IPS DF 6.9 (cell line): Measurements from ENCODE around the gene RPS10.

Experiments used
- DNase-seq: peaks from one replicate; pipeline ENCODE4 v3.0.0-alpha.2; 2013; ENCODE audit warnings: low read depth, low spot score
- H3K27ac ChIP-seq: one replicate; pipeline ENCODE4 v1.5.1; 2013; ENCODE audit warnings: low read length, control low read depth
- H3K27me3 ChIP-seq: 2 replicates; pipeline ENCODE4 v1.6.1; 2013; ENCODE audit warnings: mild to moderate bottlenecking, low read length; ENCODE audit not compliant: control insufficient read depth, insufficient read depth
- H3K36me3 ChIP-seq: 2 replicates; pipeline ENCODE4 v1.6.1; 2013; ENCODE audit warnings: low read length; ENCODE audit not compliant: control insufficient read depth, insufficient read depth
- H3K4me1 ChIP-seq: 2 replicates; pipeline ENCODE4 v1.6.1; 2013; ENCODE audit warnings: low read length; ENCODE audit not compliant: control insufficient read depth, insufficient read depth
- H3K4me3 ChIP-seq: 2 replicates; pipeline ENCODE4 v1.5.1; 2013; ENCODE audit warnings: mild to moderate bottlenecking, low read length
- H3K9me3 ChIP-seq: 2 replicates; pipeline ENCODE4 v1.6.1; 2013; ENCODE audit warnings: low read length, inconsistent platforms; ENCODE audit not compliant: control insufficient read depth, insufficient read depth
- WGBS: extraction: QIAGEN DNeasy Blood & Tissue Kit; methylation state at CpG from one replicate; pipeline ENCODE4 v1.1.7; 2013; ENCODE audit warnings: mixed read lengths, missing lambda C conversion rate; ENCODE audit not compliant: insufficient read length, insufficient coverage; 5-methylcytosine and 5-hydroxymethylcytosine counted together

The RPS10 gene

GRCh38 chr6:34447910-34448309, 22.0 kb upstream of the RPS10 start:
- Histone ChIP-seq H3K36me3 (no peaks in the 10 kb centered on the region), H3K27ac (no peak overlapping the region), H3K27me3 (no peaks in the 10 kb centered on the region), H3K4me3 (no peak overlapping the region), H3K9me3 (no peaks in the 10 kb centered on the region), H3K4me1 (0 out of 2 replicates have a peak, but pooled peaks cover 1% of the 10 kb centered on the region)
- WGBS, result no CpG with 5 or more reads among the region's 5 CpGs
- DNase-seq, result no peak

GRCh38 chr6:34447386-34447785, 21.5 kb upstream of the RPS10 start:
- Histone ChIP-seq H3K9me3 (no peaks in the 10 kb centered on the region), H3K27ac (no peak overlapping the region), H3K27me3 (no peaks in the 10 kb centered on the region), H3K4me3 (no peak overlapping the region), H3K36me3 (no peaks in the 10 kb centered on the region), H3K4me1 (0 out of 2 replicates have a peak, but pooled peaks cover 1% of the 10 kb centered on the region)
- no CpG with 5 or more reads among the region's 7 CpGs for WGBS
- no peak for DNase-seq

DNA sequence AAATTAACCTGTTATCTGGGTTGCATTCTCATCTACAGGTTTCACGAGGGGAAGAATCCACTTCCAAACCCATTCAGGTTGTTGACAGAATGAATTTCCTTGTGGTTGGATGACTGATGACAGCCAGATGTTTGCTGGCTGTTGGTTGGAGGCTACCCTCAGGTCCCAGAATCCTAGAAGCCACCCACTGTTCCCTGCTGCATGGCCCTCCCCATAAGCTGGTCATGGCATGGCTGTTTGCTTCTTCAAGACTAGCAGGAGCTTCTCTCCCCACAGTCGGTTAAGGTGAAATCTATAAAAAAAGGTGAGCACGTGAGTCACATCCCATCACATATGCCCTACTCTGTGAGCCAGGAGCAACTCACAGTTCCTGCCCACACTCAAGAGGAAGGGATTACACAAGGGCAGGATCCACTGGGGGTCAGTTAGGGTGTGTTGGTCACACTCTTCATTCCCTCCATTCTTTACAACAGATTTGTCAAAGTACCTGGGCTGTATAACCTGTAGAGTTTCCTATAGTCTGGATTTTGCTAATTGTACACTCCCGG, 19.5 kb upstream of the RPS10 start:
- no CpG with 5 or more reads among the region's 4 CpGs for WGBS
- Histone ChIP-seq H3K4me3 (no peak overlapping the region), H3K27me3 (no peaks in the 10 kb centered on the region), H3K27ac (no peak overlapping the region), H3K9me3 (no peaks in the 10 kb centered on the region), H3K4me1 (0 out of 2 replicates have a peak, but pooled peaks cover 1% of the 10 kb centered on the region), H3K36me3 (no peaks in the 10 kb centered on the region)
- no peak for DNase-seq

GRCh38 chr6:34441526-34441925, 15.7 kb upstream of the RPS10 start:
- no CpG with 5 or more reads among the region's 5 CpGs for WGBS
- Histone ChIP-seq H3K27ac (no peak overlapping the region), H3K36me3 (no peaks in the 10 kb centered on the region; the same call in 1 of the 2 replicates)

GRCh38 chr6:34439442-34439841, 13.6 kb upstream of the RPS10 start:
- Histone ChIP-seq H3K9me3 (no peaks in the 10 kb centered on the region; the same call in none of the 2 replicates), H3K36me3 (no peaks in the 10 kb centered on the region; the same call in 1 of the 2 replicates), H3K4me1 (no peaks in the 10 kb centered on the region), H3K27ac (no peak overlapping the region), H3K4me3 (no peak overlapping the region), H3K27me3 (no peaks in the 10 kb centered on the region)
- DNase-seq, result no peak
- WGBS, result no CpG with 5 or more reads among the region's 3 CpGs

More at GRCh38 chr6:34441526-34441925, 15.7 kb upstream of the RPS10 start:
- Histone ChIP-seq H3K27me3 (no peaks in the 10 kb centered on the region), H3K4me1 (no peaks in the 10 kb centered on the region), H3K9me3 (no peaks in the 10 kb centered on the region; the same call in none of the 2 replicates), H3K4me3 (no peak overlapping the region)
- DNase-seq, result no peak

DNA sequence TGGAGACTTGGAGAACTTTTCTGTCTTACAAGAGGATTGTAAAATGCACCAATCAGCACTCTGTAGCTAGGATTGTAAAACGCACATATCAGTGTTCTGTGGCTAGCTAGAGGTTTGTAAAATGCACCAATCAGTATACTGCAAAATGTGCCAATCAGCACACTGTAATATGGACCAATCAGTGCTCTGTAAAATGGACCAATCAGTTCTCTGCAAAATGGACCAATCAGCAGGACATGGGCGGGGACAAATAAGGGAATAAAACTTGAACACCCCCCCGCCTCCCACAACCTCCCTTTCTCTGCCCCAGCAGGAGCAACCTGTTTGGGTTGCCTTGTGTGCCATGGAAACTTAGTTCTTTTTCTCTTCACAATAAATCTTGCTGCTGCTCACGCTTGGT, 12.8 kb upstream of the RPS10 start:
- no peaks in the 10 kb centered on the region; the same call in 1 of the 2 replicates for H3K36me3 ChIP-seq
- H3K4me1 ChIP-seq, result no peaks in the 10 kb centered on the region
- no peak overlapping the region for H3K4me3 ChIP-seq
- H3K9me3 ChIP-seq, result no peaks in the 10 kb centered on the region; the same call in none of the 2 replicates
- no CpG with 5 or more reads among the region's 4 CpGs for WGBS
- no peaks in the 10 kb centered on the region for H3K27me3 ChIP-seq
- no peak overlapping the region for H3K27ac ChIP-seq
- no peak for DNase-seq

DNA sequence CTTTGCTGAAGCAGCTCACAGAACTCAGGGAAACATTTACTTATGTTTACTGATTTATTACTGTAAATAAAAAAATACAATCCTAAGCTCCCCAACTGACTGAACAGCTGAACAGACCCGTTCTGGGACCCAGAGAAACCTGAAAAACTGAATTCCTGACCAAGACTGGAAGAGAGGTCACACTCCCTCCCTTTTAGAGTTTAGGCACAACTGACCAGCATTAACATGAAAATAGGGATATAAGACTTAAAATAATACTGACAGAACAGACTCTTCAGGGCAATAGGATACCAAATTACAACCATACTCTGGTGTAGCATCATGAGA, 11.7 kb upstream of the RPS10 start:
- DNase-seq, result no peak
- Histone ChIP-seq H3K4me3 (no peak overlapping the region), H3K36me3 (no peaks in the 10 kb centered on the region; the same call in 1 of the 2 replicates), H3K27me3 (no peaks in the 10 kb centered on the region), H3K4me1 (no peaks in the 10 kb centered on the region), H3K9me3 (no peaks in the 10 kb centered on the region; the same call in none of the 2 replicates), H3K27ac (no peak overlapping the region)
- WGBS, result no CpG with 5 or more reads among the region's 1 CpG

GRCh38 chr6:34436803-34437643, 11.2 kb upstream of the RPS10 start:
- WGBS, result no CpG with 5 or more reads among the region's 38 CpGs
- H3K36me3 ChIP-seq, result no peaks in the 10 kb centered on the region; the same call in 1 of the 2 replicates
- H3K4me3 ChIP-seq, result no peak overlapping the region
- no peak for DNase-seq
- H3K27ac ChIP-seq, result no peak overlapping the region
- H3K27me3 ChIP-seq, result no peaks in the 10 kb centered on the region
- no peaks in the 10 kb centered on the region for H3K4me1 ChIP-seq
- H3K9me3 ChIP-seq, result no peaks in the 10 kb centered on the region; the same call in none of the 2 replicates

- H3K9me3 ChIP-seq, result no peaks in the 10 kb centered on the region; the same call in none of the 2 replicates
- H3K27me3 ChIP-seq, result no peaks in the 10 kb centered on the region
- WGBS, result no CpG with 5 or more reads among the region's 5 CpGs
- no peak overlapping the region for H3K4me3 ChIP-seq
- no peaks in the 10 kb centered on the region; the same call in 1 of the 2 replicates for H3K36me3 ChIP-seq
- H3K27ac ChIP-seq, result no peak overlapping the region
- DNase-seq, result no peak
- H3K4me1 ChIP-seq, result no peaks in the 10 kb centered on the region
Observed at GRCh38 chr6:34435916-34436315, 10.0 kb upstream of the RPS10 start.

GRCh38 chr6:34425132-34425497, 754 bp downstream of the RPS10 start:
- WGBS, result no CpG with 5 or more reads among the region's 10 CpGs
- Histone ChIP-seq H3K36me3 (peaks cover 36% of the 10 kb centered on the region; the same call in 1 of the 2 replicates), H3K4me1 (no peaks in the 10 kb centered on the region), H3K9me3 (no peaks in the 10 kb centered on the region; the same call in none of the 2 replicates), H3K27me3 (no peaks in the 10 kb centered on the region), H3K27ac (no peak overlapping the region), H3K4me3 (peak overlapping the region; percentile 59)
- no peak for DNase-seq
